A549 (cell line): Measurements from ENCODE around the gene CCN5.

Source experiments
- BHLHE40 ChIP-seq: IDR thresholded peaks from 2 replicates; pipeline ENCODE4 v1.6.1; 2012; ENCODE audit warnings: low read depth, low read length, inconsistent platforms
- CTCF ChIP-seq: fragments of >200 bp; sonication (Bioruptor Twin); formaldehyde crosslinking; IDR thresholded peaks from 3 replicates; pipeline ENCODE4 v1.5.1; 2016
- NFE2L2 ChIP-seq: fragments of 150-350 bp; conservative IDR thresholded peaks from 2 replicates; pipeline ENCODE4 v1.6.1; 2014; ENCODE audit warnings: low read length
- POLR2A ChIP-seq: IDR thresholded peaks from 2 replicates; pipeline ENCODE4 v1.6.1; 2012; ENCODE audit warnings: mild to moderate bottlenecking, low read length
- USF2 ChIP-seq: fragments of 450-650 bp; IDR thresholded peaks from 2 replicates; pipeline ENCODE4 v1.6.1; 2014; ENCODE audit warnings: antibody characterized with exemption
- ZC3H11A ChIP-seq: fragments of 450-650 bp; IDR thresholded peaks from 2 replicates; pipeline ENCODE4 v1.6.1; 2014; ENCODE audit warnings: antibody characterized with exemption, mild to moderate bottlenecking
- TF ChIP-seq, protein P1 (sequence below): fragments of 200-600 bp; sonication (generic); IDR thresholded peaks from 2 replicates; pipeline ENCODE4 v1.6.1; 2016; ENCODE audit warnings: antibody characterized with exemption, mild to moderate bottlenecking, moderate library complexity

DNA sequence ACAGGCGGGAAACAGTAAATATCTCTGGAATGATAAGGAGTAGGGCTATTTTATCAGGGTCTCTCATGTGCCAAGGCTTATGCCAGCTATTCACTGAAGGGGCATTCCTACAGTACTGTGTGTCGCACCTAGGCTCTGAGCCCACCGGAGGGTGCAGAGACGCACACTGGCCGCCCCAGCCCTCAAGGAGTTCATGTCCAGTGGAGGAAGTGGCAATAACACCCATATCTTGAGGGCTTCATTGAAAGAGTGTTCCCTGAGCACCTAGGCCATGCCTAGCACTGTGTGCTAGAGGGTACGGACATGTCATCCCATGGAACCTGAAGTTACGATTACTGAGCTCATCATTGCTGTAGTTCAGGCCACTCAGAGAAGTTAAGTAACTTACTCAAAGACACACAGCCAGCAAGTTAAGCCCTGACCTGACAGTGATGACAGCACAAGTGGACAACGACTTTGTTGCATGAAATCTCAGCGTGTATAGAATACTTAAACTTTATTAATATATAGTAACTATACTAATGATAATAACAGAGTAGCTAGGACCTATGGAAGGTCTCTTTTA, 8.7 kb downstream of the CCN5 start:
- TF ChIP-seq NFE2L2 (no peak), CTCF (no peak), ZC3H11A (no peak), POLR2A (no peak), BHLHE40 (no peak), USF2 (no peak)
- TF ChIP-seq, protein P1, sequence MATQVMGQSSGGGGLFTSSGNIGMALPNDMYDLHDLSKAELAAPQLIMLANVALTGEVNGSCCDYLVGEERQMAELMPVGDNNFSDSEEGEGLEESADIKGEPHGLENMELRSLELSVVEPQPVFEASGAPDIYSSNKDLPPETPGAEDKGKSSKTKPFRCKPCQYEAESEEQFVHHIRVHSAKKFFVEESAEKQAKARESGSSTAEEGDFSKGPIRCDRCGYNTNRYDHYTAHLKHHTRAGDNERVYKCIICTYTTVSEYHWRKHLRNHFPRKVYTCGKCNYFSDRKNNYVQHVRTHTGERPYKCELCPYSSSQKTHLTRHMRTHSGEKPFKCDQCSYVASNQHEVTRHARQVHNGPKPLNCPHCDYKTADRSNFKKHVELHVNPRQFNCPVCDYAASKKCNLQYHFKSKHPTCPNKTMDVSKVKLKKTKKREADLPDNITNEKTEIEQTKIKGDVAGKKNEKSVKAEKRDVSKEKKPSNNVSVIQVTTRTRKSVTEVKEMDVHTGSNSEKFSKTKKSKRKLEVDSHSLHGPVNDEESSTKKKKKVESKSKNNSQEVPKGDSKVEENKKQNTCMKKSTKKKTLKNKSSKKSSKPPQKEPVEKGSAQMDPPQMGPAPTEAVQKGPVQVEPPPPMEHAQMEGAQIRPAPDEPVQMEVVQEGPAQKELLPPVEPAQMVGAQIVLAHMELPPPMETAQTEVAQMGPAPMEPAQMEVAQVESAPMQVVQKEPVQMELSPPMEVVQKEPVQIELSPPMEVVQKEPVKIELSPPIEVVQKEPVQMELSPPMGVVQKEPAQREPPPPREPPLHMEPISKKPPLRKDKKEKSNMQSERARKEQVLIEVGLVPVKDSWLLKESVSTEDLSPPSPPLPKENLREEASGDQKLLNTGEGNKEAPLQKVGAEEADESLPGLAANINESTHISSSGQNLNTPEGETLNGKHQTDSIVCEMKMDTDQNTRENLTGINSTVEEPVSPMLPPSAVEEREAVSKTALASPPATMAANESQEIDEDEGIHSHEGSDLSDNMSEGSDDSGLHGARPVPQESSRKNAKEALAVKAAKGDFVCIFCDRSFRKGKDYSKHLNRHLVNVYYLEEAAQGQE = no peak
